OCI-LY1 (cell line): ENCODE results near the gene MPI.
"Not testable (repeated sequence)": the region's sequence is repeated elsewhere in the genome, so short reads cannot be mapped to it uniquely, and the experiment has no call there.

Source experiments
- H2AFZ ChIP-seq: fragments of 200-600 bp; sonication (generic), shearing (Covaris generic); 2 replicates; pipeline ENCODE4 v1.6.0; 2014; ENCODE audit warnings: antibody characterized with exemption, mild to moderate bottlenecking, low read length
- H3F3A ChIP-seq: fragments of 200-600 bp; sonication (generic), shearing (Covaris generic); 2 replicates; pipeline ENCODE4 v1.6.0; 2014; ENCODE audit warnings: mild to moderate bottlenecking, antibody characterized with exemption, low read length, moderate library complexity; ENCODE audit not compliant: insufficient read depth
- H3K27ac ChIP-seq: fragments of 200-600 bp; sonication (generic); 2 replicates; pipeline ENCODE4 v1.5.1; 2014; ENCODE audit warnings: low read length, mixed run types, mild to moderate bottlenecking, low read depth; ENCODE audit not compliant: poor library complexity, severe bottlenecking
- H3K27me3 ChIP-seq: fragments of 200-600 bp; sonication (generic); 2 replicates; pipeline ENCODE4 v1.6.0; 2014; ENCODE audit warnings: antibody characterized with exemption, mild to moderate bottlenecking, low read length, moderate library complexity; ENCODE audit not compliant: insufficient read depth
- H3K36me3 ChIP-seq: fragments of 200-600 bp; sonication (generic); 2 replicates; pipeline ENCODE4 v1.6.1; 2014; ENCODE audit warnings: mild to moderate bottlenecking, antibody characterized with exemption, low read length, moderate library complexity, mixed read lengths; ENCODE audit not compliant: insufficient read depth
- H3K4me1 ChIP-seq: fragments of 200-600 bp; sonication (generic); 2 replicates; pipeline ENCODE4 v1.5.1; 2014; ENCODE audit warnings: mild to moderate bottlenecking, low read length, moderate library complexity; ENCODE audit not compliant: insufficient read depth, severe bottlenecking
- H3K4me2 ChIP-seq: fragments of 200-600 bp; sonication (generic), shearing (Covaris generic); 2 replicates; pipeline ENCODE4 v1.6.1; 2014; ENCODE audit warnings: low read length
- H3K4me3 ChIP-seq: fragments of 200-600 bp; sonication (generic); 2 replicates; pipeline ENCODE4 v1.5.1; 2014; ENCODE audit warnings: low read length, low read depth, mild to moderate bottlenecking, mixed read lengths; ENCODE audit not compliant: poor library complexity, severe bottlenecking
- H3K79me2 ChIP-seq: fragments of 200-600 bp; shearing (Covaris generic); 2 replicates; pipeline ENCODE4 v1.6.1; 2016; ENCODE audit warnings: mixed run types, low read length, mixed read lengths; ENCODE audit not compliant: insufficient read depth
- H3K9ac ChIP-seq: fragments of 200-600 bp; sonication (generic), shearing (Covaris generic); 2 replicates; pipeline ENCODE4 v1.6.1; 2014; ENCODE audit warnings: mild to moderate bottlenecking, low read length, mixed read lengths
- H3K9me2 ChIP-seq: fragments of 200-600 bp; sonication (generic), shearing (Covaris generic); 2 replicates; pipeline ENCODE4 v1.6.1; 2014; ENCODE audit warnings: low read depth, mild to moderate bottlenecking, low read length, mixed read lengths
- H3K9me3 ChIP-seq: fragments of 200-600 bp; shearing (Covaris generic); 2 replicates; pipeline ENCODE4 v1.6.1; 2014; ENCODE audit warnings: low read length, mixed read lengths
- H4K20me1 ChIP-seq: fragments of 200-600 bp; sonication (generic), shearing (Covaris generic); 2 replicates; pipeline ENCODE4 v1.6.0; 2016; ENCODE audit warnings: mild to moderate bottlenecking, low read length; ENCODE audit not compliant: insufficient read depth
- CTCF ChIP-seq: fragments of 200-600 bp; sonication (generic), shearing (Covaris generic); IDR thresholded peaks from 2 replicates; pipeline ENCODE4 v1.5.1; 2017; ENCODE audit warnings: mild to moderate bottlenecking, antibody characterized with exemption, low read length, moderate library complexity, mixed read lengths
- EZH2 ChIP-seq: fragments of 200-600 bp; sonication (generic), shearing (Covaris generic); IDR thresholded peaks from 2 replicates; pipeline ENCODE4 v1.8.0; 2017; ENCODE audit warnings: borderline replicate concordance, mixed run types, mild to moderate bottlenecking, antibody characterized with exemption, low read length, moderate library complexity, mixed read lengths

Gene MPI

DNA sequence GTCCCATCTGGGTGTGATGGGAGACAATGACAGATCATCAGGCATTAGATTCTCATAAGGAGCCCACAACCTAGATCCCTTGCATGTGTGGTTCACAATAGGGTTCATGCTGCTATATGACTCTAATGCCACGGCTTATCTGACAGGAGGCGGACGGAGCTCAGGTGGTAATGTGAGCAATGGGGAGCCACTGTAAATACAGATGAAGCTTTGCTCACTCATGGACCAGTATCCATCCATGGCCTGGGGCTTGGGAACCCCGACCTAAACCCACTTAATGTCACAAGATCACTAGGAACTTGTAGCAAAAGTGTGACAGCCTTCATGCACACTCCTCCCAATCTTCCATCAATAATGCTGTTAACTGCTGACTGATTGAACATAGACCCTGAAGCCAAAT lies 18.8 kb downstream of the MPI start:
- H3K4me2 ChIP-seq = no peak overlapping the region
- H3F3A ChIP-seq = no peaks in the 10 kb centered on the region
- H3K27ac ChIP-seq = no peak overlapping the region
- H3K79me2 ChIP-seq = peaks cover 7% of the 10 kb centered on the region; the same call in 1 of the 2 replicates
- no peak overlapping the region for H3K4me3 ChIP-seq
- H3K9me2 ChIP-seq = no peaks in the 10 kb centered on the region
- H4K20me1 ChIP-seq = no peaks in the 10 kb centered on the region
- H3K27me3 ChIP-seq = no peaks in the 10 kb centered on the region
- no peak overlapping the region for H2AFZ ChIP-seq
- H3K4me1 ChIP-seq = peaks cover 32% of the 10 kb centered on the region
- H3K9ac ChIP-seq = no peak overlapping the region
- H3K9me3 ChIP-seq = no peaks in the 10 kb centered on the region
- H3K36me3 ChIP-seq = peaks cover 49% of the 10 kb centered on the region
- TF ChIP-seq EZH2 = no peak
- TF ChIP-seq CTCF = no peak

GRCh38 chr15:74913041-74913440 lies 23.2 kb downstream of the MPI start:
- no peak overlapping the region for H3K27ac ChIP-seq

GRCh38 chr15:74913799-74914198 lies 24.0 kb downstream of the MPI start:
- H3K4me1 ChIP-seq, H2AFZ ChIP-seq, H3K27me3 ChIP-seq, H3K9me2 ChIP-seq, H3K9me3 ChIP-seq, H3K79me2 ChIP-seq, H3K27ac ChIP-seq, H3K4me2 ChIP-seq, H3K4me3 ChIP-seq, H3K9ac ChIP-seq, H4K20me1 ChIP-seq, H3F3A ChIP-seq: not testable (repeated sequence)
- peaks cover 82% of the 10 kb centered on the region for H3K36me3 ChIP-seq

More at GRCh38 chr15:74913041-74913440, 23.2 kb downstream of the MPI start:
- no peaks in the 10 kb centered on the region for H3K9me3 ChIP-seq
- no peak overlapping the region for H3K4me2 ChIP-seq
- no peak overlapping the region for H3K9ac ChIP-seq
- no peak for TF ChIP-seq CTCF
- no peaks in the 10 kb centered on the region for H3K79me2 ChIP-seq
- H2AFZ ChIP-seq = no peak overlapping the region
- H3K27me3 ChIP-seq = no peaks in the 10 kb centered on the region
- no peak overlapping the region for H3K4me3 ChIP-seq
- H4K20me1 ChIP-seq = no peaks in the 10 kb centered on the region
- peaks cover 75% of the 10 kb centered on the region for H3K36me3 ChIP-seq
- H3F3A ChIP-seq = no peaks in the 10 kb centered on the region
- H3K9me2 ChIP-seq = no peaks in the 10 kb centered on the region
- no peaks in the 10 kb centered on the region for H3K4me1 ChIP-seq

DNA sequence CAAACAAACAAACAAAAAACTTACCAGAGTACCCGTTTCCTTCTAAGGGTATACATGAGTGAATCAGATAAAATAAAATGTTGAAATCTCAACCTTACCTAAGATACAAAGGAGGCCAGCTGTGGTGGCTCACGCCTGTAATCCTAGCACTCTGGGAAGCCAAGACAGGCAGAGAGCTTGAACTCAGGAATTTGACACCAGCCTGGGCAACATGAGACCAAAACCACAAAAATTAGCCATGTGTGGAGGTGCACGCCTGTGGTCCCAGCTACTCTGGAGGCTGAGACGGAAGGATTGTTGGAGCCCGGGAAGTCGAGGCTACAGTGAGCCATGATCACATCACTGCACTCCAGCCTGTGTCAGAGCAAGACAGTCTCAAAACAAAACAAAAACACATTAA lies 27.8 kb downstream of the MPI start:
- Histone ChIP-seq H3K4me3 (no peak overlapping the region), H3K9ac (no peak overlapping the region), H3K4me1 (no peaks in the 10 kb centered on the region), H3K27ac (no peak overlapping the region), H3K9me2 (no peaks in the 10 kb centered on the region), H4K20me1 (no peaks in the 10 kb centered on the region), H2AFZ (no peak overlapping the region), H3K27me3 (no peaks in the 10 kb centered on the region), H3F3A (no peaks in the 10 kb centered on the region), H3K36me3 (peaks cover 93% of the 10 kb centered on the region), H3K4me2 (no peak overlapping the region), H3K79me2 (no peaks in the 10 kb centered on the region), H3K9me3 (no peaks in the 10 kb centered on the region)
- TF ChIP-seq EZH2 = no peak
- TF ChIP-seq CTCF = no peak
